Hematopoietic multipotent progenitor cell treated with erythropoietin and hydrocortisone succinate and interleukin-3 and kit ligand, for 17 days (in vitro differentiated cells): ENCODE data around the gene ASTN2.
A peak's percentile ranks its signal among the peaks of the same experiment; 100 is the strongest.
"Not testable (repeated sequence)": the region's sequence is repeated elsewhere in the genome, so short reads cannot be mapped to it uniquely, and the experiment has no call there.

Experiments
- DNase-seq: peaks from one replicate; pipeline ENCODE4 v3.0.0-alpha.2; 2015; ENCODE audit warnings: low spot score

ASTN2 gene

GRCh38 chr9:116861321-116861720 is 553.5 kb downstream of the ASTN2 start:
- DNase-seq: no peak

GRCh38 chr9:116860509-116861120 is 554.2 kb downstream of the ASTN2 start:
- DNase-seq: peak; percentile 24

DNA sequence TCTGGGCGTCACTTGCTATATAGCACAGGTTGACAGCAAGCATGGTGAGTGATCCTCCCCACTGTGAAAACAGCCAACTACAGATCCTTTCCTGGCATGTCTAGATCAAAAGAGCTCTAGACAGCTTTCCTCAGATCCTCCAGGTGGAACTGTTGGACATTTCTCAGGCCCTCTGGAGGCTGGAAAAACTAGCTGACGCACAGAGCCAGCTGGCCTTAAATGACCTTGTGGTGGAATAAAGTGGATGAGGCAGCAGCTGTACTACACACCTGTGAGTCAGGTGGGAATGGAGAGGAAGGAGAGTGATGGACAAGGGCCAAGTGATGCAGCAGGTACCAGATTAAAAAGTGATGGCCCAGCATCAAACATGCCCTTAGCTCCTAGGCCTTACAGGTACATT is 555.1 kb downstream of the ASTN2 start:
- no peak for DNase-seq

DNA sequence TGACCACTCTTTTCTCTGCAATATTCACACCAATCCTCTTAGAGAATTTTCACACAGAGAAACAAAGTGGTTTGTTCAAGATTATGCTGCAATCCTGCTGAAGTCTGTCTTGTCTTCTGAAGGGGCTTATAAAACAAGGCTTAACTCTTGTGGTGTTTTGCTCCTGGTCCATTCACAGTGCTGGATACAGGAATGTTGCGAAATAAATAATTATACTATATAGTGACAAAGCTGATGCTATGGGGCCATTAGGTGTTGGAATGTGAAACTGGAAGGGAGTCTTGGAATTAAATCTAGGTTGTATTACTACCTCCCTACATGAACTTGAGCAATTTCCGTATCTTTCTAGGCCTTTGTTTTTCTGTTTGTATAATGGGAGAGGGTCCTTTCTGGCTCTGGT is 557.5 kb downstream of the ASTN2 start:
- DNase-seq: no peak

DNA sequence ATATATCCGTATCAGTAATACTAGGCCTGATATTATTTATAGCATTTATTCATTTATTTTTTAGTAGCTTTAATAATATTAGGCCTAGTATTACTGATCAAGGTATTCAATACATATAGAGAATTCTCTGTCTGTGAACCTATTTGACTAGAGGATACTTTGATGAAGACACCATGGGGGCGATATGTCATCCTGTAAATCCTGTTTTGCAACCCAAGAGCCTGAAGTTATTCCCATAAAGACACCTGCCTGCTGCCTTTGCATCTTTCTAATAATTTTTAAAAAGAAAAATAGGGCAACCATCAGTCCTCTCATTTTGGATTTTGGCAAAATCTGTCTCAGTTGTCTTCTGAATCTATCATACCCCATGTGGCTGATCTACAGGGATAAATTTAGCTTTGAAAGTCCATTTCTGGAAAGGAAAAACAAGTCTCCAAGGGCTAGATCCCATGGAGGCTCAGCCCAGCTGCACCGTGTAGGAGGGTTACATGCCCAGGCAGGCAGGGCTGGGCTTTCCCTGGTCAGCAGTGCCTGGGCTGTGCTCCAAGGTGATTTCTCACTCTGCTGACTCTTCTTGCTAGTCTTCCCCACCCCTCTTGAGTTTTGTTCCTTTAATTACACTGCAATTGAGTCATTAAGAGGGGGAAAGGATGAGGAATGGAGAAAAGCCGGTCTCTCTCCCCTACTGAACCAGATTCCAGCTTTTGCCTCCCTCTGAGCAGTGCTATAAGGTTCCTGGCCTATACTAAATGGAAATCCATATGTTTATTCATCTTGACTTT is 558.8 kb downstream of the ASTN2 start:
- no peak for DNase-seq

DNA sequence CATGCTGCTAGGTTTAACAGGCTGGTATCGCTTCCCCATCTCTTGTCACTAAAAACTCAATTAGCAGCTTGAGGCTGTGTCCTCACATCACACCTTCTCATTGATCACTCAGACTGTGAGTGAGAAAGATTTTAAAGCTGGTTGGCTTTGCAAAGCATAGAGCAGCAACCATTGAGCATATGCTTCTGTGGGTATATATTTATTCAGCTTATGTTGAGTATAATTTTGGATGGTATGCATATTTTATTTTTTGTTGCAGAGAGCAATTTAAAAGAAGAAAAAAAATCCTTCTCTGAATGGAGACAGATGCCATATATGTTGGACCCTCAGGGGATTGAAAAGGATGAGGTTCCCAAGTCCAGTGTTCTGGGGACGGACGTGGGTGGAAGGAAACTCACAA is 565.1 kb downstream of the ASTN2 start:
- DNase-seq: no peak

DNA sequence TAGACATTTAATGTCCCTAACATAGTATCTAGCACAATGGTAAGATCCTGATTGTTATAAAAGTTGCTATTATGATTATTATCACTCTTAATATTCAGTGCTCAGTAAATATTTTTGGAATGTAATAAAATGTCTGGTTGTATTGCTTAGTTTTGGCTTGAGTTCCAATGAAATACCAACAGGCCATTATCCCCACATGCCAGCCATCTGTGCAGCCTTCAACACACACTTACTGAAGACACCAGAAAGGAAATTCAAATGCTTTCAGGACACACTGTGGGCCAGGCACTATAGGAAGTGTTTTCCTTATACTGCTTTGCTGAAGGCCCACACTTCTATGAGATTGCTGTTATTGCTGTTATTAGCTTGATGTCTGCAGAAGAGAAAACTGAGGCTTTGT is 570.2 kb downstream of the ASTN2 start:
- no peak for DNase-seq

DNA sequence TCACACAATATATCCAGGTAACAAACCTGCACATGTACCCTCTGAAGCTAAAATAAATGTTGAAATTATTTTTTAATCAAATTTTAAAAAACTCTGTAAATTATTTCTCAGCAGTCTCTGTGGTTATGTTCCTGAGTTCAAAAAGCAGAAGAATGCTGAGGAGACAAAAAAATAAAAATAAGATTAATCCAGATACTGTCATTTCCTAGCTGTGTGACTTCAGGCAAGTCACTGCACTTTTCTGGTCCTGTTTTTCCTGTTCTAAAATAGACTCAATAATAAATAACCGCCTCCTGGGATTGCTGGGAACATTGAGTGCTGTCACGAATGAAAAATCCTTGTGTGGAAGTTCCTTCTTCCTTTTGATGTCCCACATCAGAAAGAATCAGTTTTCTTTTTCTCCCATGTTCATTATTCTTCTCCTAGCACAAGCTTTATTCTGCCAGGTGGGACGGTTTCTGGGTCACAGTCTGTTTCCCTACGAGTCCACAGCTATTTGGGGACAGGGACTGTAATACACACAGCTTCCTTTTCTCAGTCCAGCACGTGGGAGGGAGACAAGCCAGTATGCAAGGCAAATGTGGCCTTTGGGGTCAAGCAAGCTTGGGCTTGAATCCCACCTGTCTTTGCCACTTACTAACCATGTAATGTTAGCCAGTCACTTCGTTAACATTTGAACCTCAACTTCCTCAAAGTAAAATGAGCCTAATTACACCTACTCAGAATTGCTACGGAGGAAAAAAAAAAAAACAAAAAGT is 570.8 kb downstream of the ASTN2 start:
- DNase-seq: no peak

DNA sequence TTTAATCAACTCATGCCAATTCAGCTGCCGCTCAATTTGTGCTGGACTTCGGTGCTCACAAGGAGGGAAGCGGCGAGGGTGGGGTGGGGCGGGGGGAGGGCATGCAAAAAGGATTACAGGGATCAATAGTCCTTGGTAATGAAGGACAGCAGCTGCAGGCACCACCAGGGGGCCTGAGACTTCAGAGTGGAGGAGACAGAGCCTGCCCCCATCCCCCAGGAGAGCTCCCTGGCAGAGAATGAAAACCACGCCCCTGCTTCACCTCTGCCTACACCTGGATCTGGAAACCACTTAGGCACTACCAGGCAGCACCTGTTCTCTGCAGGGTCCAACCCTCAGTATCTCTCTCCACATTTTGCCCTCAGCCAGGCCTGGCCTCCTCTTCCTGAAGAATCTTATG is 572.2 kb downstream of the ASTN2 start:
- no peak for DNase-seq

GRCh38 chr9:116838468-116838867 is 576.4 kb downstream of the ASTN2 start:
- not testable (repeated sequence) for DNase-seq

DNA sequence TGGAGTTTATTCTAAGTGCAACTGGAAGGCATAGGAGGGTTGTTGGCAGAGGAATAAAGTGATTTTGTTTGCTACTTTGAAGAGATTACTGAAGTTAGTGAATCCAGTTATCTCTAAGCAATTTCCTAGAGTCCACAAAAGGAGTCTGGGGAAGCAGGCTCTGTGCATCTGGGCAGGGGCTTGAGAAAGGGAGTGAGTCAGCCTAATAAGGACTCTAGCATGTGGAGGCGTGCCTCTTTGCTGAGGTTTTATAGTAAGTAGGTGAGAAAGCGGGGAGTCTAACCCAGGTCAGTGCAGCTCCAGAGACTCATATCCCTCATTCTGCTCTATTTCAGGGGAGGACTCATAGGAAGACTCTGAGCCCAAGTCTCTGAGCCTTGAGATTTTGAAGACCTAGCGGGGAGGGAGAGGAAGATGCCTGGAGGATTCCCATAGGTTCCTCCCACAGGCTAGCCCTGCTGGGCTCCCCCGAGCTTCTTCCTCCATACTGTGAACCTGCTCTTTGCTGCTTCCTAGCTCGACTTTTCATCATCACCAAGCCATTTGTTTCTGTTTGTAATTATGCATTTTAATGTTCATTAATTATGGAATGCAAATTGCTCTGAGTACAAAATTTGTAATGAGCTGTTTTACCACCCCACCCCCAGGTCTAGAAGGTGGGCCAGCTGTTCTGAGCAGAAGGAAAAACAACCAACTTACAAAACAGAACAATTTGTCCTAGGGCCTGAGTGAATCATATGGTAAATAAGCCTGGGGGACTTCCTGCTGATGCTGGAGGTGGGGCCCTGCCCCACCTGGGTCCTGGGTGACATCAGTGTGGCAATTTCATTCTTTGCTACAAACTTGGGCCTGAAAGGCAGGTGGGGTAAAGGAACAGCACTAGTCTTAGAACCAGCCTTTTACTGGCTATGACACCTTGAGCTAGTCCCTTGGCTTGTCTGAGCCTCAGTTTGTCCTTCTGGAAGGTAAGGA is 577.6 kb downstream of the ASTN2 start:
- DNase-seq: no peak

DNA sequence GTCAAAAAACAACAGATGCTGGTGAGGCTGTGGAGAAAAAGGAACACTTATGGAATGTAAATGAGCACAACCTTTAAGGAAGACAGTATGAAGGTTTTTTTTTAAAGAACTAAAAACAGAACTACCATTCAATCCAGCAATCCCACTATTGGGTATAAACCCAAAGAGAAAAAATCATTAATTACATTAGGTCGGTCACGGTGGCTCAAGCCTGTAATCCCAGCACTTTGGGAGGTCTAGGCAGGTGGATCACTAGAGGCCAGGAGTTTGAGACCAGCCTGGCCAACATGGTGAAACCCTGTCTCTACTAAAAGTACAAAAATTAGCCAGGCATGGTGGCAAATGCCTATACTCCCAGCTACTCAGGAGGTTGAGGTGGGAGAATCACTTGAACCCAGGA is 584.5 kb downstream of the ASTN2 start:
- not testable (repeated sequence) for DNase-seq

GRCh38 chr9:116821633-116822229 is 593.1 kb downstream of the ASTN2 start:
- DNase-seq: no peak

- no peak for DNase-seq
Measured at GRCh38 chr9:116819116-116819515, 595.7 kb downstream of the ASTN2 start.

DNA sequence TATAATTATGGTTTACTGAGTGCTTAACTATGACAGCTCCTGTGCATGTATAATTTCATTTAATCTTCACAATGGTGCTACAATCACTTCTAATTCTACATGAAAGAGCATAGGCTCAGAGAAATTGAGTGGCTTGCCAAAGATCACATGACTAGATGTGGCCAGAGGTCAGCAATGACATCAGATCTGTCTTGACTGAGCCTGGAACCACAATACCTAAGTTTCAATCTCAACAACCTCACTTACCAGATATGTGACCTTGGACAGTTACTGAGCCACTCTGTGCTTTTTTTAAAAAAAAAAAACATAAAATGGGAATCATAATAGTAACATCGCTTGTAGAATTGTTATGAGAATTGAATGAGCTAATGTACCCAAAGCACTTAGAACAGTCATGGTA is 597.1 kb downstream of the ASTN2 start:
- no peak for DNase-seq

DNA sequence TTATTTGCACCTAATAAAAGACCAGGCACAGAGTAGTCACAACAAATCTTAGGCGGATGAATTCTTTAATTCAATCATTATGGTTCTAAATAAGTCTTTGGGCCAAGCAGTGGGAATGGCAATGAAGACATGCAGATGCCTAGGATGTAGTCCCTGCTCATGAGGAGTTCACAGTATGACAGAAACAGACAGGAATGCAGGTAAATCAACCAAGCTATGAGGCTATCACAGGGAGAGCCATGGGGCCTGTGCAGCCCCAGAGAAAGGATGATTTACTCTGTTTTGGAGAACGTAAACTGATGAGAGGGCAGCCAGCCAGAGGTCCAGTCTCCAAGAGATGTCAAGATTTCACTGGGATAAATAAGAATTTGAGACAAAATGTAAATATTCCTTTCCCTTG is 598.4 kb downstream of the ASTN2 start:
- no peak for DNase-seq

GRCh38 chr9:116815835-116816234 is 599.0 kb downstream of the ASTN2 start:
- no peak for DNase-seq

- DNase-seq: no peak
Measured at GRCh38 chr9:116813031-116813300, 601.9 kb downstream of the ASTN2 start.

GRCh38 chr9:116812231-116813030 is 602.4 kb downstream of the ASTN2 start:
- no peak for DNase-seq

DNA sequence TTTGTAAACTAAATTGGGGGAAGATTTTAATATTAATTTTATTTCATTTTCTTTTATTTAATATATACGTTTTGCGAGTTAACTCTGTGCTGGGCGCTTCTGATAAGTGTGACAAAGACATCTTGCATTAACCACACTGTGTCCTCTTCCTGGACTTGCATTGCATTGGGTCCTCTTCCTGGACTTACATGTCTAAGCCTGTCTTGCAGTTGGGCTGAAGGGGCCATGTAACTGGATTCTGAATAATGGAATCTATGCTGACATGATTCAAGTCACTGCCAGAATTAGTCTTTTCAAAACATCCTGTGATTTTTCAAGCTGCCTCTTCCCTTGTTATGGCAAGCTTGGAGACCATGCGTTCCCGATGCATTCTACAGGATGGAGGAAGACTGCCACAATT is 605.2 kb downstream of the ASTN2 start:
- DNase-seq: no peak

DNA sequence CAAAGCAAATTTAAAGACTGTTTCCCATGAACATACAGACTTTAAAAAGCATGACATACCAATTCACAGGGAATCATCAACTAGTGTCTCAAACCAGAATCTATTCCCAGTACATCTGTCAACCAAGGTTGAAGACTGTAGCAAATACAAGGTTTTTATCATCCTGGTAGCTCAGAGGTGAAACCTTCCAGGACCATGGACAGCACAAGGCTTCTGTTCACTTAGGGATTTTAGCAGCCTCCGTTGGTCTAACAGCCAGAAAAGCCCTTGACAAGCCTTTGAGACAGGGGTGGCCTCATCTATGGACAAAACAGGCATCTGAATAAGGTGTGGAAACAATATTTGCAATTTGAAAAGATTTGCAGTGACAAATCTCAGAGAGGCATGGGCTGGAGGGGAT is 608.8 kb downstream of the ASTN2 start:
- DNase-seq: no peak
